Choroid plexus epithelial cell (primary cell): ENCODE measurements around the gene C2orf76.
A peak's percentile ranks its signal among the peaks of the same experiment; 100 is the strongest.

Experiments
- DNase-seq: peaks from one replicate; pipeline ENCODE4 v3.0.0-alpha.2; 2010; ENCODE audit warnings: low read depth
- H3K4me3 ChIP-seq: 2 replicates; pipeline ENCODE4 v1.5.1; 2011; ENCODE audit warnings: low read depth, mild to moderate bottlenecking, control low read depth, low read length, moderate library complexity
- CTCF ChIP-seq: conservative IDR thresholded peaks from 2 replicates; pipeline ENCODE4 v1.5.1; 2011; ENCODE audit warnings: low read depth, mild to moderate bottlenecking, control low read depth, inconsistent platforms, low read length, moderate library complexity

The C2orf76 gene

GRCh38 chr2:119366649-119367471 lies at the start of gene C2orf76, which contains the start of gene DBI:
Gene C2orf76, minus strand, starts transcription at chr2:119366834. Its CDS starts 26,875 bp downstream, at chr2:119339959.
Gene DBI, plus strand, starts transcription at chr2:119366977. Its CDS starts 75 bp downstream, at chr2:119367052.
- peak within 1 kb of the TSS; percentile 94 for H3K4me3 ChIP-seq
- no peak for TF ChIP-seq CTCF
- peak; percentile 96 for DNase-seq

- no peak for TF ChIP-seq CTCF
- no peak overlapping the region for H3K4me3 ChIP-seq
- no peak for DNase-seq
Observed at GRCh38 chr2:119415630-119416029, 49.0 kb upstream of the C2orf76 start.

GRCh38 chr2:119414894-119415293 lies 48.3 kb upstream of the C2orf76 start:
- H3K4me3 ChIP-seq = no peak overlapping the region
- no peak for TF ChIP-seq CTCF
- no peak for DNase-seq

GRCh38 chr2:119409506-119409905 lies 42.9 kb upstream of the C2orf76 start:
- no peak for DNase-seq
- no peak for TF ChIP-seq CTCF

GRCh38 chr2:119408221-119408619 lies 41.6 kb upstream of the C2orf76 start:
- no peak for DNase-seq
- H3K4me3 ChIP-seq = no peak overlapping the region

More at GRCh38 chr2:119409506-119409905, 42.9 kb upstream of the C2orf76 start:
- no peak overlapping the region for H3K4me3 ChIP-seq

GRCh38 chr2:119407430-119408220 lies 41.0 kb upstream of the C2orf76 start:
- TF ChIP-seq CTCF = peak; percentile 87
- no peak overlapping the region for H3K4me3 ChIP-seq
- DNase-seq = peak; percentile 84

More at GRCh38 chr2:119408221-119408619, 41.6 kb upstream of the C2orf76 start:
- TF ChIP-seq CTCF = no peak
